ENCODE results near the gene TECTA. TPM values are rescaled to one million over a fixed set of nuclear protein-coding genes. Genes with fewer than 3 reads are reported as not detected.

TECTA gene
- under 1 TPM; 0.11 to 0.40 (median 0.16) TPM for total RNA-seq (2021; fragmentation: NEBNext Ultra II Directional; extraction: Animal tissue kit (Norgen Biotek cat#: 25700))
- long read RNA-seq, result 0 reads

DNA sequence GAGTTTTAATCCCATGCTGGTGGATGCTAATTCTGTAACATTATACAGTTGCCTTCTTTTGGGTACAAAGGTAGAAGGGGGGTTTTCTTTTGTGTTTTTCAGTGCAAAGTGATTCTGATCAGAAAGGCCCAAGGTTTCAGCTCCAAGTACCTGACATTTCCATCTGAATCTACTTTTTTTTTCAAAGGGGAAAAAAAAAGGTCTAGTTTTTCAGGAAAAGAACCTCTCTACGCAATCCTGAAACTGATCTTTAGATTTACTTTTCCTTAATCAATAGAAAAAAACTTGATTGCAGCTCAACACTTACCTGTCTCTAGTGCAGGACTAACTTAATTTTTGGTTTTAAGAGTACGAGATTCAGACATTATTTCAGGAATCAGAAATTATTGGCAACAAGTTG lies at the start of gene TECTA:
TSS of gene TECTA (plus strand) at position 301 of the 400 bp plus-strand sequence. CDS start 1,423 bp downstream, outside the sequence.
- DNase-seq, result no peak
- Mint-ChIP-seq H3K4me3 (no peak within 1 kb of the TSS), H3K9me3 (no peaks in the 10 kb centered on the region), H3K4me1 (ENCODE audit: low read depth) (peaks cover 11% of the 10 kb centered on the region), H3K27me3 (ENCODE audit: insufficient read depth) (peaks cover 25% of the 10 kb centered on the region), H3K27ac (no peak within 1 kb of the TSS), H3K36me3 (ENCODE audit: low read depth) (no peaks in the 10 kb centered on the region)
- TF ChIP-seq, protein P1, sequence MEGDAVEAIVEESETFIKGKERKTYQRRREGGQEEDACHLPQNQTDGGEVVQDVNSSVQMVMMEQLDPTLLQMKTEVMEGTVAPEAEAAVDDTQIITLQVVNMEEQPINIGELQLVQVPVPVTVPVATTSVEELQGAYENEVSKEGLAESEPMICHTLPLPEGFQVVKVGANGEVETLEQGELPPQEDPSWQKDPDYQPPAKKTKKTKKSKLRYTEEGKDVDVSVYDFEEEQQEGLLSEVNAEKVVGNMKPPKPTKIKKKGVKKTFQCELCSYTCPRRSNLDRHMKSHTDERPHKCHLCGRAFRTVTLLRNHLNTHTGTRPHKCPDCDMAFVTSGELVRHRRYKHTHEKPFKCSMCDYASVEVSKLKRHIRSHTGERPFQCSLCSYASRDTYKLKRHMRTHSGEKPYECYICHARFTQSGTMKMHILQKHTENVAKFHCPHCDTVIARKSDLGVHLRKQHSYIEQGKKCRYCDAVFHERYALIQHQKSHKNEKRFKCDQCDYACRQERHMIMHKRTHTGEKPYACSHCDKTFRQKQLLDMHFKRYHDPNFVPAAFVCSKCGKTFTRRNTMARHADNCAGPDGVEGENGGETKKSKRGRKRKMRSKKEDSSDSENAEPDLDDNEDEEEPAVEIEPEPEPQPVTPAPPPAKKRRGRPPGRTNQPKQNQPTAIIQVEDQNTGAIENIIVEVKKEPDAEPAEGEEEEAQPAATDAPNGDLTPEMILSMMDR (IDR thresholded peaks at IDR 0.05), result no peak

DNA sequence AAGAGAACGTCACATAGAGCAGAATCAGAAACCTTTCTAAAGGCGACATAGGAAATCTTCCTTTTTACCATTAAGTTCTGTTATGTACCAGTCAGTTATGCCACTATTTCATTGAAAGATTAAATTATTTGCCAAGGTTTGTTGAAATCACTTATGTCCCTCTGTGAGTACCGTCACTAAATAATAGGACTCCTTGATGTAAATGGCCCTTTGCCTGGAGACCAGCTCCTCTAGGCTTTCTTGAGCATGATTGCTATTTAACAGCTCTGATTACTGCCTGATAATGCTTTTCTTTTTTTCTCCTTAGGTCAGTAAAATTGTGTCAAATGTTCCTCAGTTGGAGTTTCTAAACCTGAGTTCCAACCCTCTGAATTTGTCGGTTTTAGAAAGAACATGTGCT lies 47.8 kb upstream of the TECTA start:
- TF ChIP-seq, protein P1 (IDR thresholded peaks at IDR 0.05), result no peak
- Mint-ChIP-seq H3K4me3 (no peak overlapping the region), H3K9me3 (no peaks in the 10 kb centered on the region), H3K27me3 (ENCODE audit: insufficient read depth) (no peaks in the 10 kb centered on the region), H3K27ac (no peak overlapping the region), H3K4me1 (ENCODE audit: low read depth) (peaks cover 7% of the 10 kb centered on the region; the same call in 1 of the 2 replicates), H3K36me3 (ENCODE audit: low read depth) (peaks cover 26% of the 10 kb centered on the region)
- no peak for DNase-seq

GRCh38 chr11:121054266-121054665 lies 46.8 kb upstream of the TECTA start:
- peaks cover 23% of the 10 kb centered on the region for H3K36me3 Mint-ChIP-seq (ENCODE audit: low read depth)
- no peak overlapping the region for H3K4me3 Mint-ChIP-seq
- H3K4me1 Mint-ChIP-seq (ENCODE audit: low read depth), result no peaks in the 10 kb centered on the region
- H3K9me3 Mint-ChIP-seq, result no peaks in the 10 kb centered on the region
- TF ChIP-seq, protein P1 (IDR thresholded peaks at IDR 0.05), result no peak
- no peaks in the 10 kb centered on the region for H3K27me3 Mint-ChIP-seq (ENCODE audit: insufficient read depth)
- H3K27ac Mint-ChIP-seq, result no peak overlapping the region
- no peak for DNase-seq

- Mint-ChIP-seq H3K27ac (no peak overlapping the region), H3K9me3 (no peaks in the 10 kb centered on the region), H3K36me3 (ENCODE audit: low read depth) (peaks cover 23% of the 10 kb centered on the region), H3K4me3 (no peak overlapping the region), H3K4me1 (ENCODE audit: low read depth) (no peaks in the 10 kb centered on the region), H3K27me3 (ENCODE audit: insufficient read depth) (no peaks in the 10 kb centered on the region)
- TF ChIP-seq, protein P1 (IDR thresholded peaks at IDR 0.05), result no peak
- no peak for DNase-seq
Observed at GRCh38 chr11:121055076-121055475, 46.0 kb upstream of the TECTA start.

DNA sequence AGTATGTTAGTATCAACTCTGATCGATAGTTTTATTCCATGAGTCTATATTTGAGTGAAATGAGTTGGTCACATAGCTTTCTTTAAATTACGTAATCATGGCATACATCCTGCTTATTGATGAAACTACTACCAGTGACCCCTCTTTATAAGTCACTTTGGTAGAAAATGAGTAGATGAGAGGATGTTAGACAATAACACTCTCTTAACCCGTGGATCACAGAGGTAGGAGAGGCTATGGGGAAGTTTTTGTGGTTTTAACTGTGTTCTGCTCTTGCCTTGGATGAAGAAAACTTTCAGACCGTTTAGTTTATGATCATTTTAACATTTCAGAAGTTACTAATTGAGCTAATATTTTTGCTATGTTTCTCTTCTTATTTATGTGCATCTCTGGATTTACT lies 43.1 kb upstream of the TECTA start:
- Mint-ChIP-seq H3K4me1 (ENCODE audit: low read depth) (no peaks in the 10 kb centered on the region), H3K27ac (no peak overlapping the region), H3K9me3 (no peaks in the 10 kb centered on the region), H3K27me3 (ENCODE audit: insufficient read depth) (no peaks in the 10 kb centered on the region), H3K36me3 (ENCODE audit: low read depth) (peaks cover 23% of the 10 kb centered on the region), H3K4me3 (no peak overlapping the region)
- no peak for DNase-seq
- TF ChIP-seq, protein P1 (IDR thresholded peaks at IDR 0.05), result no peak

DNA sequence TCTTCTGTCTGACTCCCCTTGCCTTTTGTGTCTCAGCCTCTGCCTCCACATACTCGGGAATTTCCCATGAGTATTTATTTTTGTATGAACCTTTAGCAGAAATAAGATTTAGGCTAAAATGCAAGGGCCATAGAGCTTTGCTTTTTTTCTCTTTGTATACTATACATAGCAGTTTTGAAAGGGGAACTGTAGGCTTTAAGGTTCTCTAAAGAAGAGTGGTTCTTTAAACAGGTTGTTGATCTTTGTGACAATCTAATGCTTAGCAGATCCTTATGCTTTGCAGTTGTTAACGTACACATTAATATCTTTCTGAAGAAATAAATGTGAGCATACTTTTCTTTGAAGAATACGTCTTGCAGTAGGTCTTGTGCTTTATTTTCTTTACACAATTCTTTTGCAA lies 42.1 kb upstream of the TECTA start:
- TF ChIP-seq, protein P1 (IDR thresholded peaks at IDR 0.05), result no peak
- Mint-ChIP-seq H3K4me3 (no peak overlapping the region), H3K27me3 (ENCODE audit: insufficient read depth) (no peaks in the 10 kb centered on the region), H3K4me1 (ENCODE audit: low read depth) (no peaks in the 10 kb centered on the region), H3K36me3 (ENCODE audit: low read depth) (peaks cover 24% of the 10 kb centered on the region), H3K9me3 (no peaks in the 10 kb centered on the region), H3K27ac (no peak overlapping the region)
- no peak for DNase-seq

All from HFFc6 (cell line).